Spleen (tissue), 11 donors: ENCODE data around the gene RPS6KL1. TPM values are rescaled to one million over a fixed set of nuclear protein-coding genes. Genes with fewer than 3 reads are reported as not detected.

Experiments
- DNase-seq: peaks from one replicate; pipeline ENCODE4 v3.0.0-alpha.2; 2020
- H3K27ac ChIP-seq, 8 donors: fragments of 200-600 bp; sonication (generic) in 7 of 8; 1 replicate in 4 of 8; 2 replicates in 4 of 8; pipeline versions ENCODE4 v1.5.0 to v1.8.0; 2016 to 2021; ENCODE audit warnings: inconsistent platforms in 4 of 8, mild to moderate bottlenecking in 4 of 8, moderate library complexity in 1 of 8
- H3K27me3 ChIP-seq, 7 donors: fragments of 200-600 bp; sonication (generic) in 6 of 7; replicated peaks in 1 of 7; 1 replicate in 4 of 7; 2 replicates in 3 of 7; pipeline versions ENCODE4 v1.5.0 to v1.8.0; 2016 to 2021; ENCODE audit warnings: inconsistent platforms in 3 of 7, mild to moderate bottlenecking in 1 of 7
- H3K36me3 ChIP-seq, 6 donors: fragments of 200-600 bp; sonication (generic) in 5 of 6; 1 replicate in 4 of 6; 2 replicates in 2 of 6; pipeline versions ENCODE4 v1.5.0 to v1.8.0; 2016 to 2021; ENCODE audit warnings: inconsistent platforms in 2 of 6
- H3K4me1 ChIP-seq, 6 donors: fragments of 200-600 bp; sonication (generic) in 5 of 6; 1 replicate in 3 of 6; 2 replicates in 3 of 6; pipeline versions ENCODE4 v1.5.0 to v1.8.0; 2016 to 2021; ENCODE audit warnings: inconsistent platforms in 3 of 6
- H3K4me3 ChIP-seq, 8 donors: fragments of 200-600 bp; sonication (generic) in 7 of 8; 1 replicate in 4 of 8; 2 replicates in 4 of 8; pipeline versions ENCODE4 v1.5.0 to v1.8.0; 2016 to 2021; ENCODE audit warnings: inconsistent platforms in 4 of 8, mild to moderate bottlenecking in 4 of 8, moderate library complexity in 2 of 8
- H3K9me3 ChIP-seq, 8 donors: fragments of 200-600 bp; sonication (generic) in 7 of 8; 1 replicate in 4 of 8; 2 replicates in 4 of 8; pipeline versions ENCODE4 v1.5.0 to v1.8.0; 2016 to 2021; ENCODE audit warnings: inconsistent platforms in 4 of 8
- CTCF ChIP-seq, 11 experiments: fragments of 200-600 bp in 7 of 11; fragments of 450-650 bp in 4 of 11; sonication (generic) in 4 of 11; IDR thresholded peaks in 8 of 11; conservative IDR thresholded peaks in 3 of 11; 1 replicate in 7 of 11; 2 replicates in 4 of 11; pipeline versions ENCODE4 v1.4.0 to v1.8.0; 2016 to 2021; ENCODE audit warnings: antibody characterized with exemption in 11 of 11, inconsistent platforms in 4 of 11, mild to moderate bottlenecking in 1 of 11
- POLR2A ChIP-seq, 3 donors: fragments of 450-650 bp; IDR thresholded peaks; one replicate each; pipeline ENCODE4 v1.5.1; 2017; ENCODE audit warnings: antibody characterized with exemption in 3 of 3, mild to moderate bottlenecking in 1 of 3
- POLR2AphosphoS5 ChIP-seq, 3 donors: sonication (generic); formaldehyde crosslinking; IDR thresholded peaks; one replicate each; pipeline ENCODE4 v1.5.1; 2017; ENCODE audit warnings: antibody characterized with exemption in 3 of 3
- WGBS, 5 donors: extraction: QIAGEN DNeasy Blood & Tissue Kit in 3 of 5; methylation state at CpG; one replicate each; pipeline versions ENCODE4 v1.1.5 to v1.1.7; 2013 to 2018; 5-methylcytosine and 5-hydroxymethylcytosine counted together
- intact Hi-C: fragments of 100-400 bp; cut with DNase I; formaldehyde crosslinking; loops from one replicate; pipeline ENCODE4 v1.15.0; 2023; ENCODE audit warnings: low total_unique reads
- polyA plus RNA-seq, 3 donors: library from polyadenylated mRNA; stranded (reverse); fragments of 200-250 nt; gene quantifications; one replicate each; pipeline ENCODE4 v1.2.1, GENCODE V29; 2013
- total RNA-seq, 7 donors: library from RNA; depleted of rRNA in 3 of 7; stranded (reverse); fragments of >200 nt in 3 of 7; fragmentation: NEBNext Ultra II Directional in 4 of 7; extraction: Animal tissue kit (Norgen Biotek cat#: 25700) in 4 of 7; gene quantifications; one replicate each; pipeline versions ENCODE4 v1.1.0 to v1.2.1, GENCODE V29; 2016 to 2021
- donor health status: healthy with polysubstance abuse.
- donor health status: DM: no; HTN: no; CAD: no; lungs with moderate emphysema.
- donor health status: DM: no; HTN: no; CAD: no.
- donor health status: Bipolar disorder and iron deficiency.
- donor health status: healthy.
- donor health status: DM: no; HTN: no; CAD: no.
- donor health status: DM: yes; HTN: yes; CAD: no.

The RPS6KL1 gene
- total and polyA plus RNA-seq, 10 donors, result 1.7 to 15.7 (median 4.7) TPM

GRCh38 chr14:74902941-74903705, 19.9 kb downstream of the RPS6KL1 start:
- 52 to 74% (median 70%) methylated on average over 8 to 10 of the region's 10 CpGs for WGBS, 5 donors
- Histone ChIP-seq H3K9me3 (no peaks in the 10 kb centered on the region), H3K36me3 (peaks cover 8 to 88% (median 64%) of the 10 kb centered on the region in 6 donors), H3K4me1 (peaks cover 4 to 36% (median 23%) of the 10 kb centered on the region in 6 donors), H3K27ac (peak overlapping the region in 2 of 8 donors; percentile 18 to 27), H3K27me3 (no peaks in the 10 kb centered on the region), H3K4me3 (no peak overlapping the region)
- intact Hi-C loops, result no loop called here
- no peak for DNase-seq
- no peak for TF ChIP-seq POLR2A (IDR thresholded peaks at IDR 0.05)
- TF ChIP-seq POLR2AphosphoS5 (IDR thresholded peaks at IDR 0.05), result peak in 1 of 3 donors; percentile 12

- intact Hi-C loops, result no loop called here
- Histone ChIP-seq H3K9me3 (no peaks in the 10 kb centered on the region), H3K4me3 (no peak overlapping the region), H3K4me1 (peaks cover 0 to 17% (median 10%) of the 10 kb centered on the region in 6 donors), H3K27me3 (no peaks in the 10 kb centered on the region), H3K36me3 (peaks cover 8 to 100% (median 98%) of the 10 kb centered on the region in 6 donors), H3K27ac (no peak overlapping the region)
- WGBS, 5 donors, result 86 to 92% (median 90%) methylated on average over 5 of the region's 5 CpGs
- DNase-seq, result no peak
- no peak for TF ChIP-seq POLR2A (IDR thresholded peaks at IDR 0.05)
- TF ChIP-seq CTCF (IDR thresholded peaks at IDR 0.05 in 8 of 11, conservative IDR thresholded peaks at IDR 0.05 in 3 of 11), result no peak
- TF ChIP-seq POLR2AphosphoS5 (IDR thresholded peaks at IDR 0.05), result no peak
These were observed 24.4 kb downstream of the RPS6KL1 start for GRCh38 chr14:74898694-74899093.

- intact Hi-C loops, result no loop called here
- Histone ChIP-seq H3K4me1 (peaks cover 0 to 23% (median 16%) of the 10 kb centered on the region in 6 donors), H3K27ac (no peak overlapping the region), H3K27me3 (no peaks in the 10 kb centered on the region), H3K9me3 (no peaks in the 10 kb centered on the region), H3K4me3 (no peak overlapping the region), H3K36me3 (peaks cover 8 to 100% (median 100%) of the 10 kb centered on the region in 6 donors)
- 53 to 89% (median 80%) methylated on average over 2 of the region's 2 CpGs for WGBS, 5 donors
- DNase-seq, result no peak
- TF ChIP-seq POLR2AphosphoS5 (IDR thresholded peaks at IDR 0.05) (no peak), POLR2A (IDR thresholded peaks at IDR 0.05) (no peak)
These were observed 25.0 kb downstream of the RPS6KL1 start for GRCh38 chr14:74898083-74898482.

GRCh38 chr14:74897642-74898041, 25.4 kb downstream of the RPS6KL1 start:
- H3K27ac ChIP-seq, result no peak overlapping the region
- H3K4me3 ChIP-seq, result no peak overlapping the region
- no peak for DNase-seq
- intact Hi-C loops, result no loop called here
- WGBS, 5 donors, result 89 to 97% (median 92%) methylated on average over 4 of the region's 4 CpGs
- no peak for TF ChIP-seq CTCF (IDR thresholded peaks at IDR 0.05 in 8 of 11, conservative IDR thresholded peaks at IDR 0.05 in 3 of 11)
- no peak for TF ChIP-seq POLR2AphosphoS5 (IDR thresholded peaks at IDR 0.05)
- TF ChIP-seq POLR2A (IDR thresholded peaks at IDR 0.05), result no peak
- peaks cover 8 to 100% (median 100%) of the 10 kb centered on the region in 6 donors for H3K36me3 ChIP-seq
- no peaks in the 10 kb centered on the region for H3K27me3 ChIP-seq
- peaks cover 0 to 24% (median 20%) of the 10 kb centered on the region in 6 donors for H3K4me1 ChIP-seq
- H3K9me3 ChIP-seq, result no peaks in the 10 kb centered on the region

GRCh38 chr14:74896400-74896799, 26.7 kb downstream of the RPS6KL1 start:
- Histone ChIP-seq H3K27ac (no peak overlapping the region), H3K27me3 (no peaks in the 10 kb centered on the region), H3K4me1 (peaks cover 0 to 34% (median 28%) of the 10 kb centered on the region in 6 donors), H3K4me3 (no peak overlapping the region), H3K36me3 (peaks cover 8 to 100% (median 98%) of the 10 kb centered on the region in 6 donors), H3K9me3 (no peaks in the 10 kb centered on the region)
- intact Hi-C loops, result no loop called here
- TF ChIP-seq POLR2AphosphoS5 (IDR thresholded peaks at IDR 0.05), result no peak
- TF ChIP-seq CTCF (IDR thresholded peaks at IDR 0.05 in 8 of 11, conservative IDR thresholded peaks at IDR 0.05 in 3 of 11), result no peak
- no peak for TF ChIP-seq POLR2A (IDR thresholded peaks at IDR 0.05)
- no peak for DNase-seq
- WGBS, 5 donors, result 96 to 99% (median 98%) methylated on average over 3 of the region's 3 CpGs
